ENCODE data around the gene EMP2.

DNA sequence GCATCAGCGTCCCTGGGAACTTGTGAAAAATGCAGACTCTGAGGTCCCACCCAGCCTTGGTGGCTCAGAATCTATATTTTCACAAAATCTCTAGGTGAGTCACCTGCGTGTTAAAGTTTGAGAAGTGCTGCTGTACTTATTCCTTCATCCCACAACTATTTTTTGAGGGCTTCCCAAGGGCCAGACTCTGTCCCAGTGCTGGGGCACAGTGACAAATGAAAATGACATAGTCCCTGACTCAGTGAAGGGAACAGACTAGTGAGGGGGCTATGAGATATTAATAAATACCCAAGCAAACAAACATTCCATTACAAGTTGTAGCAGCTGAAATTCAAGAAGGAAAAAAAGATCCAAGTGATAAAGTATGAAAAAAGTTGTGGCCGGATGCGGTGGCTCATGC lies 9.9 kb upstream of the EMP2 start:
- TF ChIP-seq, protein P1, sequence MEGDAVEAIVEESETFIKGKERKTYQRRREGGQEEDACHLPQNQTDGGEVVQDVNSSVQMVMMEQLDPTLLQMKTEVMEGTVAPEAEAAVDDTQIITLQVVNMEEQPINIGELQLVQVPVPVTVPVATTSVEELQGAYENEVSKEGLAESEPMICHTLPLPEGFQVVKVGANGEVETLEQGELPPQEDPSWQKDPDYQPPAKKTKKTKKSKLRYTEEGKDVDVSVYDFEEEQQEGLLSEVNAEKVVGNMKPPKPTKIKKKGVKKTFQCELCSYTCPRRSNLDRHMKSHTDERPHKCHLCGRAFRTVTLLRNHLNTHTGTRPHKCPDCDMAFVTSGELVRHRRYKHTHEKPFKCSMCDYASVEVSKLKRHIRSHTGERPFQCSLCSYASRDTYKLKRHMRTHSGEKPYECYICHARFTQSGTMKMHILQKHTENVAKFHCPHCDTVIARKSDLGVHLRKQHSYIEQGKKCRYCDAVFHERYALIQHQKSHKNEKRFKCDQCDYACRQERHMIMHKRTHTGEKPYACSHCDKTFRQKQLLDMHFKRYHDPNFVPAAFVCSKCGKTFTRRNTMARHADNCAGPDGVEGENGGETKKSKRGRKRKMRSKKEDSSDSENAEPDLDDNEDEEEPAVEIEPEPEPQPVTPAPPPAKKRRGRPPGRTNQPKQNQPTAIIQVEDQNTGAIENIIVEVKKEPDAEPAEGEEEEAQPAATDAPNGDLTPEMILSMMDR (IDR thresholded peaks at IDR 0.05): no peak
- no peak for TF ChIP-seq POLR2A (IDR thresholded peaks at IDR 0.05)
